ENCODE results near the gene RSL1D1. TPM values are rescaled to one million over a fixed set of nuclear protein-coding genes. Genes with fewer than 3 reads are reported as not detected.

Gene RSL1D1
- total and polyA plus RNA-seq, 2 donors (not counting 1 experiment from before 2014, with no cell fraction given), result 40.5 to 158 TPM

- H3K27me3 ChIP-seq (ENCODE audit: control insufficient read depth, insufficient read depth, low read length), result no peaks in the 10 kb centered on the region
- H3K27ac ChIP-seq (ENCODE audit: insufficient read depth, low read length), result no peak overlapping the region
- no peak overlapping the region for H3K9ac ChIP-seq (ENCODE audit: insufficient read depth, low read length)
- no peak overlapping the region for H3K4me3 ChIP-seq (replicated peaks in 1 of 4; ENCODE audit: control extremely low read depth in 1 of 4, insufficient read depth in 1 of 4, low read depth in 3 of 4, low read length in 4 of 4)
- no peaks in the 10 kb centered on the region for H4K20me1 ChIP-seq (ENCODE audit: control insufficient read depth, extremely low read depth, insufficient read depth, low read length)
- peak in 1 of 2 donors; percentile 24 for TF ChIP-seq CTCF (conservative IDR thresholded peaks at IDR 0.05 in 1 of 2, IDR thresholded peaks at IDR 0.05 in 1 of 2; ENCODE audit: low read depth in 1 of 2, low read length in 2 of 2)
- TF ChIP-seq EZH2 (IDR thresholded peaks at IDR 0.05; ENCODE audit: low read length, missing control alignments), result no peak
- no peak overlapping the region for H3K4me2 ChIP-seq (ENCODE audit: extremely low read depth, insufficient read depth, low read length)
- DNase-seq (ENCODE audit: low read depth in 2 of 2), result peak; percentile 42 to 48
- H3K4me1 ChIP-seq (ENCODE audit: control insufficient read depth, extremely low read depth, insufficient read depth, low read length), result peaks cover 3% of the 10 kb centered on the region
- peaks cover 7% of the 10 kb centered on the region for H3K36me3 ChIP-seq (ENCODE audit: control insufficient read depth, insufficient read depth, low read length)
- H3K79me2 ChIP-seq (ENCODE audit: control insufficient read depth, insufficient read depth, low read length), result peaks cover 2% of the 10 kb centered on the region
- no peaks in the 10 kb centered on the region for H3K9me3 ChIP-seq (ENCODE audit: control insufficient read depth, insufficient read depth, low read depth, low read length)
- H2AFZ ChIP-seq (ENCODE audit: low read length), result no peak overlapping the region
Observed at GRCh38 chr16:11871193-11871592, 19.9 kb upstream of the RSL1D1 start.

- no peak overlapping the region for H3K4me3 ChIP-seq (replicated peaks in 1 of 4; ENCODE audit: control extremely low read depth in 1 of 4, insufficient read depth in 1 of 4, low read depth in 3 of 4, low read length in 4 of 4)
- no peak overlapping the region for H3K4me2 ChIP-seq (ENCODE audit: extremely low read depth, insufficient read depth, low read length)
- peaks cover 4% of the 10 kb centered on the region for H3K36me3 ChIP-seq (ENCODE audit: control insufficient read depth, insufficient read depth, low read length)
- no peak overlapping the region for H3K27ac ChIP-seq (ENCODE audit: insufficient read depth, low read length)
- TF ChIP-seq CTCF (conservative IDR thresholded peaks at IDR 0.05 in 1 of 2, IDR thresholded peaks at IDR 0.05 in 1 of 2; ENCODE audit: low read depth in 1 of 2, low read length in 2 of 2) (no peak), EZH2 (IDR thresholded peaks at IDR 0.05; ENCODE audit: low read length, missing control alignments) (no peak)
- H3K79me2 ChIP-seq (ENCODE audit: control insufficient read depth, insufficient read depth, low read length), result no peaks in the 10 kb centered on the region
- H2AFZ ChIP-seq (ENCODE audit: low read length), result no peak overlapping the region
- no peaks in the 10 kb centered on the region for H3K9me3 ChIP-seq (ENCODE audit: control insufficient read depth, insufficient read depth, low read depth, low read length)
- H3K27me3 ChIP-seq (ENCODE audit: control insufficient read depth, insufficient read depth, low read length), result no peaks in the 10 kb centered on the region
- peaks cover 3% of the 10 kb centered on the region for H3K4me1 ChIP-seq (ENCODE audit: control insufficient read depth, extremely low read depth, insufficient read depth, low read length)
- H4K20me1 ChIP-seq (ENCODE audit: control insufficient read depth, extremely low read depth, insufficient read depth, low read length), result no peaks in the 10 kb centered on the region
- no peak overlapping the region for H3K9ac ChIP-seq (ENCODE audit: insufficient read depth, low read length)
- DNase-seq (ENCODE audit: low read depth in 2 of 2), result peak in 1 of 2 donors; percentile 24
Observed at GRCh38 chr16:11870399-11870798, 19.1 kb upstream of the RSL1D1 start.

- Histone ChIP-seq H3K9ac (ENCODE audit: insufficient read depth, low read length) (no peak overlapping the region), H3K27ac (ENCODE audit: insufficient read depth, low read length) (no peak overlapping the region), H3K4me2 (ENCODE audit: extremely low read depth, insufficient read depth, low read length) (no peak overlapping the region), H3K4me1 (ENCODE audit: control insufficient read depth, extremely low read depth, insufficient read depth, low read length) (peaks cover 3% of the 10 kb centered on the region), H3K4me3 (replicated peaks in 1 of 4; ENCODE audit: control extremely low read depth in 1 of 4, insufficient read depth in 1 of 4, low read depth in 3 of 4, low read length in 4 of 4) (no peak overlapping the region), H2AFZ (ENCODE audit: low read length) (no peak overlapping the region), H3K9me3 (ENCODE audit: control insufficient read depth, insufficient read depth, low read depth, low read length) (no peaks in the 10 kb centered on the region), H3K36me3 (ENCODE audit: control insufficient read depth, insufficient read depth, low read length) (peaks cover 4% of the 10 kb centered on the region), H3K79me2 (ENCODE audit: control insufficient read depth, insufficient read depth, low read length) (no peaks in the 10 kb centered on the region), H4K20me1 (ENCODE audit: control insufficient read depth, extremely low read depth, insufficient read depth, low read length) (no peaks in the 10 kb centered on the region), H3K27me3 (ENCODE audit: control insufficient read depth, insufficient read depth, low read length) (no peaks in the 10 kb centered on the region)
- no peak for DNase-seq (ENCODE audit: low read depth in 2 of 2)
- TF ChIP-seq CTCF (conservative IDR thresholded peaks at IDR 0.05 in 1 of 2, IDR thresholded peaks at IDR 0.05 in 1 of 2; ENCODE audit: low read depth in 1 of 2, low read length in 2 of 2), result no peak
- no peak for TF ChIP-seq EZH2 (IDR thresholded peaks at IDR 0.05; ENCODE audit: low read length, missing control alignments)
Observed at GRCh38 chr16:11869353-11870228, 18.2 kb upstream of the RSL1D1 start.
